Activated T-cell treated with anti-CD3 and anti-CD28 coated beads, Interleukin-2, amount 50 U/mL, for 72 hours (primary cell): ENCODE measurements around the gene UNCX. TPM values are rescaled to one million over a fixed set of nuclear protein-coding genes. Genes with fewer than 3 reads are reported as not detected.
"Not testable (repeated sequence)": the region's sequence is repeated elsewhere in the genome, so short reads cannot be mapped to it uniquely, and the experiment has no call there.

Experiments used
- ATAC-seq, 2 donors: fragments of 150-1000 bp; cut with Tn5 transposase; replicated peaks in 1 of 2; 2 replicates each; pipeline ENCODE4 v1.10.0; 2021; ENCODE audit warnings: moderate library complexity in 2 of 2, mild to moderate bottlenecking in 1 of 2
- DNase-seq, 2 donors: peaks; one replicate each; pipeline ENCODE4 v3.0.0; 2021 to 2022; ENCODE audit warnings: mixed read lengths in 1 of 2
- H3K27ac Mint-ChIP-seq: one replicate; pipeline ENCODE4 v1.8.0; 2022; ENCODE audit warnings: mild to moderate bottlenecking, moderate library complexity, mixed read lengths
- H3K27me3 Mint-ChIP-seq: one replicate; pipeline ENCODE4 v1.8.0; 2022; ENCODE audit warnings: low read depth, mixed read lengths
- H3K36me3 Mint-ChIP-seq, 2 donors: one replicate each; pipeline ENCODE4 v1.8.0; 2022; ENCODE audit warnings: mixed read lengths in 2 of 2, mild to moderate bottlenecking in 1 of 2; ENCODE audit not compliant: insufficient read depth in 2 of 2
- H3K4me1 Mint-ChIP-seq: one replicate; pipeline ENCODE4 v1.8.0; 2022; ENCODE audit warnings: low read depth, mixed read lengths
- H3K4me3 Mint-ChIP-seq, 2 donors: one replicate each; pipeline ENCODE4 v1.8.0; 2022; ENCODE audit warnings: mild to moderate bottlenecking in 2 of 2, mixed read lengths in 2 of 2, moderate library complexity in 2 of 2
- H3K9me3 Mint-ChIP-seq, 2 donors: one replicate each; pipeline ENCODE4 v1.8.0; 2022; ENCODE audit warnings: mixed read lengths in 2 of 2
- total RNA-seq, 2 donors: library from RNA; stranded (reverse); gene quantifications; one replicate each; pipeline ENCODE4 v1.2.3, GENCODE V29; 2022

Gene UNCX
- total RNA-seq, 2 donors from 2014 or later, result not detected

DNA sequence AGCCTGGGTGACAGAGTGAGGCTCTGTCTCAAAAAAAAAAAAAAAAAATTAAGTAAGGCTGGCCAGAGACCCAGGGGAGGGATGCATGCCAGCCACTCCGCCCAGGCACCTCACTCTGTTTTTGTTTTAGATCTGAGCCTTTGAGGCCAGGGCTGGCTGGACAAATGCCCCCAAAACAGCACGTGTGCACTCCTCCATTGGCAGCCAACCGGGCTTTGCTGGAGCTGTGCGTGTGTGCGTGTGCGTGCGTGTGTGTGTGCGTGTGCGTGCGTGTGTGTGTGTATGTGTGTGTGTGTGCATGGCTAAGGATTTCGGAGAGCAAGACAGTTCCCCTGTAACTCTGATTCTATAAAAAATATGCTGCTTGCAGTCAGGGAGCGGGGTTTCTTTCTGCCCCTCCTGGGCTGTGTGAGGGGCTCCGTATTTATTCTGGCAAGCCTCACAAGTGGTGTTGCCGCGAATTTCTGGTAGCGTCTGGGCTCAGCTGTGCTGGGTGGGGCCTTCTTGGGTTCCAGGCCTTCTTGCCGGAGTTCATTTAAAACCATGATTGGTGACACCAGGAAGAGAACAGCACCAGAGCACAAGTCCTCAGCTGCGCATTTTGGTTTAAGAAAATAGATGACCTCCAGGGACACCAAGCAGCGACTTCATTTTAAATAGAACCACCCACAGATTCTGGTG, 28.1 kb upstream of the UNCX start:
- H3K4me1 Mint-ChIP-seq, result no peaks in the 10 kb centered on the region
- no peaks in the 10 kb centered on the region for H3K9me3 Mint-ChIP-seq
- DNase-seq (no peak), ATAC-seq (no peak)
- H3K4me3 Mint-ChIP-seq, result no peak overlapping the region
- peaks cover 5% of the 10 kb centered on the region for H3K27me3 Mint-ChIP-seq
- no peaks in the 10 kb centered on the region for H3K36me3 Mint-ChIP-seq
- no peak overlapping the region for H3K27ac Mint-ChIP-seq

DNA sequence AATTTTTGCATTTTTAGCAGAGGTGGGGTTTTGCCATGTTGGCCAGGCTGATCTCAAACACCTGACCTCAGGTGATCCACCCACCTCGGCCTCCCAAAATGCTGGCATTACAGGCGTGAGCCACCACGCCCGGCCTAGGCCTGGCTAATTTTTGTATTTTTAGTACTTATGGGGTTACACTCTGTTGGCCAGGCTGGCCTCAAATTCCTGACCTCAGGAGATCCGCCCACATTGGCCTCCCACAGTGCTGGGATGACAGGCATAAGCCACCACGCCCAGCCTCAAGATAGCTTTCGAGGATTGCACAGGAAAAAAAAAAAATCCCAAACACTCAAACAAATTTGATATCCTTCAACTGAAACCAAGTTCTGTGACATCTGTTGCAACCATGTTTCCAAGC, 26.9 kb upstream of the UNCX start:
- DNase-seq, ATAC-seq, H3K36me3 Mint-ChIP-seq, H3K9me3 Mint-ChIP-seq, H3K4me1 Mint-ChIP-seq, H3K4me3 Mint-ChIP-seq, H3K27ac Mint-ChIP-seq: not testable (repeated sequence)
- peaks cover 16% of the 10 kb centered on the region for H3K27me3 Mint-ChIP-seq

- Mint-ChIP-seq H3K4me3 (no peak overlapping the region), H3K4me1 (no peaks in the 10 kb centered on the region), H3K27me3 (peaks cover 32% of the 10 kb centered on the region), H3K36me3 (no peaks in the 10 kb centered on the region), H3K27ac (no peak overlapping the region), H3K9me3 (no peaks in the 10 kb centered on the region)
- ATAC-seq, result no peak
- DNase-seq, result no peak
These were observed 23.6 kb upstream of the UNCX start for GRCh38 chr7:1209097-1209496.

- ATAC-seq (no peak), DNase-seq (no peak)
- Mint-ChIP-seq H3K9me3 (no peaks in the 10 kb centered on the region), H3K4me1 (no peaks in the 10 kb centered on the region), H3K27me3 (peaks cover 32% of the 10 kb centered on the region), H3K4me3 (no peak overlapping the region), H3K36me3 (no peaks in the 10 kb centered on the region), H3K27ac (no peak overlapping the region)
These were observed 22.2 kb upstream of the UNCX start for GRCh38 chr7:1210321-1210978.

GRCh38 chr7:1210979-1211608, 21.6 kb upstream of the UNCX start:
- Mint-ChIP-seq H3K4me3 (no peak overlapping the region), H3K4me1 (no peaks in the 10 kb centered on the region), H3K27me3 (peaks cover 36% of the 10 kb centered on the region), H3K9me3 (no peaks in the 10 kb centered on the region), H3K36me3 (no peaks in the 10 kb centered on the region), H3K27ac (no peak overlapping the region)
- DNase-seq (no peak), ATAC-seq (no peak)

GRCh38 chr7:1211611-1212010, 21.1 kb upstream of the UNCX start:
- Mint-ChIP-seq H3K9me3 (no peaks in the 10 kb centered on the region), H3K4me3 (no peak overlapping the region), H3K4me1 (no peaks in the 10 kb centered on the region), H3K27me3 (peaks cover 37% of the 10 kb centered on the region), H3K27ac (no peak overlapping the region), H3K36me3 (no peaks in the 10 kb centered on the region)
- no peak for ATAC-seq
- no peak for DNase-seq

DNA sequence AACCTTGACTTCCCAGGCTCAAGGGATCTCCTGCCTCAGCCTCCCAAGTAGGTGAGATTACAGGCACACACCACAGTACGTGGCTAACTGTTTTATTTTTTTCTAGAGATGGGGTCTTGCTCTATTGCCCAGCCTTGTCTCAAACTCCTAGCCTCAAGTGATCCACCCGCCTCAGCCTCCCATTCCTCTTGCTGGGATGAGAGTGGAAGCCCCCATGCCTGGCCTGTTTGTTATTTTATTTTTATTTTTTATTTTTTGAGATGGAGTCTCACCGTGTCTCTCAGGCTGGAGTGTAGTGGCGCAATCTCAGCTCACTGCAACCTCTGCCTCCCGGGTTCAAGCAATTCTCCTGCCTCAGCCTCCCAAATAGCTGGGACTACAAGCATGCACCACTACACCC, 20.6 kb upstream of the UNCX start:
- H3K36me3 Mint-ChIP-seq, H3K4me1 Mint-ChIP-seq, H3K27ac Mint-ChIP-seq, DNase-seq, ATAC-seq, H3K4me3 Mint-ChIP-seq, H3K9me3 Mint-ChIP-seq: not testable (repeated sequence)
- peaks cover 41% of the 10 kb centered on the region for H3K27me3 Mint-ChIP-seq

GRCh38 chr7:1214516-1214915, 18.2 kb upstream of the UNCX start:
- H3K4me3 Mint-ChIP-seq, result no peak overlapping the region
- H3K27me3 Mint-ChIP-seq, result peaks cover 41% of the 10 kb centered on the region
- ATAC-seq, result no peak

DNA sequence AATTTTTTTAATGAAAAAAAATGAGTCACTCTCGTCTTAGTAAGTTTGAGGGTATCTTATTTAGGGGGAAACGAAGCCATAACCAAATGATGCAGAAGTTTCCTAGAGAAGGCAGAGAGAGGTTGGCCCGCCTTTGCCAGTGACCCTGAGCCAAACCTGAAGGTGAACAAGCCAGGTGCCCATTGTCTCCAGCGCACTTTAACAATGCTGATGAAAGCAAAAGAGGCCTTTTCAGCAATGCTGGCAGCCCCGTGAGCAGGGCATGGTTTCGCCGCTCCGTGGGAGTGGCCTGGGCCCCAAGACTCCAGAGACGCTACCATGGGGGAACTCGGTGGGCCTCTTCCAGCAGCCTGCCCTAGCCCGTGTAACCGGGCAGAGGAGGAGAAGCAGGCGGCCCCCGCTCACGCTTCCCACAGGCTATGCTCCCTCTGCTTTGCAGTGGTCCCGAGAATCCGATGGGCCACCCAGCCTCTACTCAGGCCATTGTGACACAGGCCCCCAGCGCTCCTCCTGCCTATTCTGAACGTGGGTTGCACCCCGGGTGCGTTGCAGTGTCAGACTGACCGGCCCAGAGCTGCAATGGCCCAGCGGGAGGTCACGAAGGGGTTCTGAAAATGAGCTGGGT, 14.0 kb upstream of the UNCX start:
- ATAC-seq, result no peak
- no peak overlapping the region for H3K4me3 Mint-ChIP-seq

More at GRCh38 chr7:1214516-1214915, 18.2 kb upstream of the UNCX start:
- Mint-ChIP-seq H3K9me3 (no peaks in the 10 kb centered on the region), H3K36me3 (peaks cover 0 to 4% of the 10 kb centered on the region in 2 donors), H3K27ac (no peak overlapping the region), H3K4me1 (no peaks in the 10 kb centered on the region)
- DNase-seq, result no peak

GRCh38 chr7:1219498-1219897, 13.2 kb upstream of the UNCX start:
- DNase-seq, result no peak
- ATAC-seq, result no peak
- peaks cover 0 to 4% of the 10 kb centered on the region in 2 donors for H3K36me3 Mint-ChIP-seq
- H3K27me3 Mint-ChIP-seq, result peaks cover 56% of the 10 kb centered on the region
- no peak overlapping the region for H3K27ac Mint-ChIP-seq
- no peaks in the 10 kb centered on the region for H3K4me1 Mint-ChIP-seq
- H3K9me3 Mint-ChIP-seq, result no peaks in the 10 kb centered on the region
- no peak overlapping the region for H3K4me3 Mint-ChIP-seq

More for the DNA sequence above, 14.0 kb upstream of the UNCX start:
- DNase-seq, result no peak
- H3K27me3 Mint-ChIP-seq, result peaks cover 50% of the 10 kb centered on the region
- no peaks in the 10 kb centered on the region for H3K4me1 Mint-ChIP-seq
- H3K9me3 Mint-ChIP-seq, result no peaks in the 10 kb centered on the region
- H3K36me3 Mint-ChIP-seq, result peaks cover 0 to 4% of the 10 kb centered on the region in 2 donors
- H3K27ac Mint-ChIP-seq, result no peak overlapping the region

DNA sequence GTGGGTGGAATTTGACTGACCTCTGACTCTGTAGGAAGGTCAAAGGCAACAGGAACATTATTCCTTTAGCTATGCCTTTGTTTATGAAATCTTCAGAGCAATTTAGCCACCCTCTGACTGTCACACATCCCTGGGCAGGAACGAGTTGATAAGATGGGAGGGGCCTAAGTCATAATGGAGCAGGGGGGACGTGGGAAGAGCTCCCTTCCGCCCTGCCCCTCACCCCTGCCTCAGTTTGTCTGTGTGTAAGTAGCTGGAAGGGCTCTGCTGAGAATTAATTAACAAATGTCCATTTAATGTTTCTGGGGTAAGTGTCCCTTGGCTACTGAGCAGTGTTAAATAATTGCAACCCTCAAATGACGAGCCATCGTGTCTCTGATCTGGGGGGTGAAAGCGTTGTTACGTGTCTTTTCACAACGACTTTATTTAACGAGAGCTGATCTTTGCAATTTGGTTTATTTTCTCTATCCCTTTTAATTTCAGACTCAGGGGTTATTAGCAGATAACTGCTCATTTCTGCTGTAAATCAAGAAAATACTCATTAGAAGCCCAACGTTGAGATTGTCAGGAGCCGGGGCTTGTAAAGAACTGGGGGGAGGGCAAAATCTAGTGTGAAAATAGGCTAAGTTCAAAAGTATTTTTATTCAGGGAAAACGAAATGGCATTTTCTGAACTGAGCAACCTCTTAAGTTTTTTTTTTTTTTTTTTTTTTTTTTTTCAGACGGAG, 12.5 kb upstream of the UNCX start:
- ATAC-seq (no peak), DNase-seq (no peak)
- H3K27me3 Mint-ChIP-seq, result peaks cover 62% of the 10 kb centered on the region
- no peaks in the 10 kb centered on the region for H3K9me3 Mint-ChIP-seq
- H3K4me3 Mint-ChIP-seq, result no peak overlapping the region
- H3K36me3 Mint-ChIP-seq, result peaks cover 0 to 4% of the 10 kb centered on the region in 2 donors
- H3K4me1 Mint-ChIP-seq, result no peaks in the 10 kb centered on the region
- H3K27ac Mint-ChIP-seq, result no peak overlapping the region

- DNase-seq (no peak), ATAC-seq (no peak)
- no peaks in the 10 kb centered on the region for H3K4me1 Mint-ChIP-seq
- no peak overlapping the region for H3K27ac Mint-ChIP-seq
- H3K27me3 Mint-ChIP-seq, result peaks cover 69% of the 10 kb centered on the region
- no peaks in the 10 kb centered on the region for H3K9me3 Mint-ChIP-seq
- H3K4me3 Mint-ChIP-seq, result no peak overlapping the region
- H3K36me3 Mint-ChIP-seq, result peaks cover 0 to 4% of the 10 kb centered on the region in 2 donors
These were observed 11.5 kb upstream of the UNCX start for GRCh38 chr7:1220977-1221745.
